ENCODE data around the gene TRIO.

The TRIO gene

DNA sequence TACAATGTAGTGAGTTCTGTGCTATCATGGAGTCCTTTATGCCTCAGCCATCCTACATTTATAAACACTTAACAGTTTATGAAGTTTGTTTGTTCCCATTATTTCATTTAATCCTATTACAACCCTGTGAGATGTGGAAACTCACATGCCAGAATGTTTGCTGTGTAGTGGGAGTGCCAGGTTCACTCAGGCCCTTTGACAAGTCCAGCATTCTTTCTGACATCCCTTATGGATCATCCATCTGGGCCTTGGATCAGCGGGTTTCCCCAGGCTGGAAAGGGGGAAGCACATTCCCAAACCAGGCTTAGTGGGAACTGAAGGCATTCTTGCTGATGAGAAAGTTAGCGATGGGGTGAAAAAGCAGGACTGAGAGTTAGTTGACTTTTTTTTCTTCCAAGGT, 310.3 kb downstream of the TRIO start:
- no peak for DNase-seq (ENCODE audit: low spot score)

DNA sequence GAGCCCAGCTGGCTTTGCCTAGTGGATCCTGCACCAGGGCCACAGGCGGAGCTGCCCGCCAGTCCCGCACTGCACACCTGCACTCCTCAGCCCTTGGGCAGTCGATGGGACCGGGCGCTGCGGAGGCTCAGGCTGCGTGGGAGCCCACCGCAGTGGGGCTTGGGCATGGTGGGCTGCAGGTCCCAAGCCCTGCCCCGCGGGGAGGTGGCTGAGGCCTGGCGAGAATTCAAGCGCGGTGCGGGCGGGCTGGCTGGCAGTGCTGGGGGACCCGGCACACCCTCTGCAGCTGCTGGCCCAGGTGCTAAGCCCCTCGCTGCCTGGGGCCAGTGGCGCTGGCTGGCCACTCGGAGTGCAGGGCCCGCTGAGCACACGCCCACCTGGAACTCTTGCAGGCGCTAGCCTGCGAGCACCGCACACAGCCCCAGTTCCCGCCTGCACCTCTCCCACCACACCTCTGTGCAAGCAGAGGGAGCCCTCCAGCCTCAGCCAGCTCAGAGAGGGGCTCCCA, 312.7 kb downstream of the TRIO start:
- no peak for DNase-seq (ENCODE audit: low spot score)

DNA sequence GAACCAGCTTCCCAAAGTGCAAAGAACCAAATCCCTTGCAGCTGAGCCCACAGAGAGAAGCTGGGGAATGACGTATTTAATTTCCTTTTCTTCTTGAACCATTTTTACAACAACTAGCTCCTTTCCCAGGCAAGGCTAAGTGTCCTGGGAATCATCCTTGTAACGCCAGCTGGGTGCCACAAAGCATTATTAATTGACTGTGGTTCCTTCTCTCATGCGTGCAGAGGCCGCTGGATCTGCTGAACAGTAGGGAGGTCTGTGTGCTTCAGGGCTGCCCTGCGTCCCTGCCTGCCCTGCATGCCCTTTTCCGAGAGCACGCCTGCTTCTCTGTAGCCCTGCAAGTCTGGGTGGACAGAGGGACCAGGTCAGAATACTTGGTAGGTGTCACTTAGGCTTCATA, 314.3 kb downstream of the TRIO start:
- no peak for DNase-seq (ENCODE audit: low spot score)

DNA sequence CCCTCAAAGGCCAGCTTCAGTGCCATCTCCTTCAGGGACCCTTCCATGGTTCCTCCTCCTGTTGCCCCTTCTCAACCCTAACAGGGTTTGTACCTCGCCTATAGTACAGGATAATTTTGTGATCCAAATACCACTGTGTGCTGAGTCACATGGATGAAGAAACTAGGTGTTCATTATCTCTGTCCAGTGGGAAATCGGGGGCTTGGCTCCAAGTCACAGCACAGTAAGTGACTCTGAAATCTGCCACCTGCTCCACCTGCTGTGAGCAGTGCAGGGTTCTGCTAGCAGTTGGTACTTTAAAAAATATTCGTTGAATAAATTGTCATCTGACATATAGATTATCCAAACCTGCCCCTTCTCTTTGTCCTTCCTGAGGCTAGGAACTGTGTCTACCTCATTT, 315.3 kb downstream of the TRIO start:
- DNase-seq (ENCODE audit: low spot score): no peak

DNA sequence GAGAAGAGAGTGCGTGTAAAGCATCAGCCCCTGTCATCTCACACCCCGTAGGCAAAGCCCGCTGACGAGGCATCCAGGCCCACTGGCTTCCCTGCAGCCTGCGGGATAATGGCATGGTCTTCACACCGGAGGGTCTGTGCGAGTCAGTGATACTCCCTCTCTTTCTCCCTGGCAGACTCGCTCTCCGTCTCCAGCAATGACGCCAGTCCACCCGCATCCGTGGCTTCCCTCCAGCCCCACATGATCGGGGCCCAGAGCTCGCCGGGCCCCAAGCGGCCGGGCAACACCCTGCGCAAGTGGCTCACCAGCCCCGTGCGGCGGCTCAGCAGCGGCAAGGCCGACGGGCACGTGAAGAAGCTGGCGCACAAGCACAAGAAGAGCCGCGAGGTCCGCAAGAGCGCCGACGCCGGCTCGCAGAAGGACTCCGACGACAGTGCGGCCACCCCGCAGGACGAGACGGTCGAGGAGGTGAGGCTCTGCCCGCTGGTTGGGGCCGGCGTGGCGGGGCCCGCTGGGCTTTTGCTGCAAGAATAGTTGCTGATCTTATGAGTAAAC, 317.8 kb downstream of the TRIO start:
- DNase-seq (ENCODE audit: low spot score): no peak

DNA sequence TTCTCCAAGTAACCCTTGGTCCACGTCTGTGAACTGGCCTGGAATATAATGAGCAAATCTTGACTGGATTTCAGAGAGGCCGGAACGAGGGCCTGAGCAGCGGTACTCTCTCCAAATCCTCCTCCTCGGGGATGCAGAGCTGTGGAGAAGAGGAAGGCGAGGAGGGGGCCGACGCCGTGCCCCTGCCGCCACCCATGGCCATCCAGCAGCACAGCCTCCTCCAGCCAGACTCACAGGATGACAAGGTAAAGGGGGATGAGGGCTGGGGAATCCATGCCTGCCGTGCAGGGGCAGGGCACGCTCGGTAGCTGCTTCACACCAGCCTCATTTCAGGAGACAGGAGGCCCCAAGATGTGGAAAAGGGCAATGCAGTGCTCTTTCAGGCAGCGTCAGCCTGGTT, 319.5 kb downstream of the TRIO start:
- no peak for DNase-seq (ENCODE audit: low spot score)

DNA sequence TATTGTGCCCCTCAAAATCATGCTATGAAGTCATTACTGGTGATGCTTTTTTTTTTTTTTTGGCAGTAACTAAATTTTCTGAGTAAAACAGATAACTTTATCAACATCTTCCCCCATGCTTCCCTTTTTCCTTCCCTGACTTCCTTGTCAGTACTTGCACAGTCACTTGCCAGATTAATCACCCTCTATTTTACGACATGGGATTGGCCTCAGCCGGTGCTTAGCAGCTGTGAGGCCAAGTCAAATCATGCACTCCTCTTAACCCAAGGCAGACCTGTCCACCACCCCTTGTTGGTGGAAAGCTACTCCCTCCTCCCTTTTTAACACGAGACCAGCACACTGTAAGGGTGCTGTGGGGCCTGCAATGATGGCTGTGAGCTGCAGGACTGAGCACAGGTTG, 320.5 kb downstream of the TRIO start:
- DNase-seq (ENCODE audit: low spot score): no peak

DNA sequence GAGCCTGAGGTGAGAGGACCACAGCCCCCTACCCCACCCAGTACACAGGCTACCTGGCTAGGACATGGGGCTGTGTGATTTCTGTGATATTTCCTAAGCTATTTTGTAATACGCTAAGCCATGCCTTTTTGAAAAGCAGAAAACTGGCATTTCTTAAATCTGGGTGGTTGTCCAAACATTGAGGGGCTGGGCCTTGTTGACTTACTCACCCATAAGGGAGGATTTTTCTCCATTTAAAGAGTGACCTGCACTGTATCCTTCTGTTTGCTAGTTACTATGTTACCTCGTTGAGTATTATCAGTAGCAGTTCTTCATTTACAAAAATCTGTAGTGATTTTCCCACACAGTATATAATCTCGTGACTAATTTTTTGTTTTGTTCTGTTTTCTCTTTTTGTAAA, 321.0 kb downstream of the TRIO start:
- DNase-seq (ENCODE audit: low spot score): no peak

DNA sequence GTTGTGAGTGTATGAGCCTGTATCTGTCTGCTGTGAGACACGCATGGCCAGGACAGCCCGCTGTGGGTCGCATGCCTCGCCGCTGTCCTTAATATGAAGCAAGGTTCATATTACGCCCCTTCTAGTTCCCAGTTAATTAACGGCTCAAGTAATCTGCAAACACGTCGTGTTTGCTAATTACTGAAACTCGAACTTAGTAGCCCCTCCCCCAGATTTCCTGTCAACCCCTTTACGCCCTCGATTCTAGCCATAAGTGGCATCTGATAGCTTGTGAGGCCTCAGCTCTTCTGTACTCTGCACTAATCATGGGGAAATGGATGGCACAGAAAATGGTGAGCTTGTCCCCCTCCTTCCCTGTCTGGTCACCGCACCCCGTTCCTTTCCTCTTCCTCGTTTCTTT, 321.5 kb downstream of the TRIO start:
- no peak for DNase-seq (ENCODE audit: low spot score)

DNA sequence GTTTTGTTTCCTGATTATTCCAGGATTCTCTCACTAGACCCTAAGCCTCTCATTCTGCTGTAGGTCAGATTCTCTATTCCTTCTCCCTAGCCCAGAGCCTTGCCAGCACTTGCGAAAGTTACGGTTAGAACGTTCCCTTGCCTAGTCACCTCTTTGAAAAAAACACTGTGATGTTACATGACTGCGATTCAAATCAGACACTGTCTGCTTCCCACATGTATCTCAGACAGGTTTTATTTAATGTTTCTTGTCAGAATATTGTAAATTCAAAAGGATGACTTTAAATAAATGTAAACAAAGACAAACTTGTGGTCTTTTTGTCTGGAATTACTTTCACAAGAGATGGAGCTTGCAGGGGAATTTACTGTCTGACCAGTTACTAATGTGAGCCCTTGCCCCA, 322.0 kb downstream of the TRIO start:
- DNase-seq (ENCODE audit: low spot score): no peak

DNA sequence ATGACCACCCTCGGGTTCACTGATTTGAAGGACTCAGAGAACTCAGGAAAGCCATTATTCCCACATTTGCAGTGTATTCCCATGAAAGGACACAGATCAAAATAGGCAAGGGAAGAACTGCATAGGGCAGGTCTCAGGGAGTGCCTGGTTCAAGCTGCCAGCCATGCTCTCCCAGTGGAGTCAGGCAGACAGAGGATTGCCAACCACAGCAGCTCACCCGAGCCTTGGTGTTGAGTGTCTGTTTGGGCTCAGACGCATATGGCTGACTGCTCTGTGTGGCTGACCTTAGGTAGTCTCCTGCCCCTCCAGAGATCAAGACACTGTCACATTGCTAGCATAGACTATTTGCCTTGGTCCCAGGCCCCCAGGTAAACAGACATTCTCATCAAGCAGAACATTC, 322.6 kb downstream of the TRIO start:
- no peak for DNase-seq (ENCODE audit: low spot score)

DNA sequence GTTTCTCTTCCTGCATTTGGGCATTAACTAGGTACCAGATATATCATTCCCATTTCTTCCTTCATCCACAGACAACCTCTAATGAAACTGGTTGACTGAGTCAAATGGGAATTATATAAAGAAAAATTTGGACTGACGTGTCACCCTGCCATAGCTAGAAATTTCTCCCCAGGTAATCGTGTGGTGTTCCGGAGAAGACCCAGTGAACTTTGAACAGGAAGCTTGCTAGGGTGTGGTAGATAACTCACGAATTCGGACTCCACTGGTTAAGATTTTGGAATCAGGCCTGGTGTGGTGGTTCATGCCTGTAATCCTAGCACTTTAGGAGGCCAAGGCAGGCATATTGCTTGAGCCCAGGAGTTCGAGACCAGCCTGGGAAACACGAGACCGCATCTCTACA, 324.1 kb downstream of the TRIO start:
- no peak for DNase-seq (ENCODE audit: low spot score)

DNA sequence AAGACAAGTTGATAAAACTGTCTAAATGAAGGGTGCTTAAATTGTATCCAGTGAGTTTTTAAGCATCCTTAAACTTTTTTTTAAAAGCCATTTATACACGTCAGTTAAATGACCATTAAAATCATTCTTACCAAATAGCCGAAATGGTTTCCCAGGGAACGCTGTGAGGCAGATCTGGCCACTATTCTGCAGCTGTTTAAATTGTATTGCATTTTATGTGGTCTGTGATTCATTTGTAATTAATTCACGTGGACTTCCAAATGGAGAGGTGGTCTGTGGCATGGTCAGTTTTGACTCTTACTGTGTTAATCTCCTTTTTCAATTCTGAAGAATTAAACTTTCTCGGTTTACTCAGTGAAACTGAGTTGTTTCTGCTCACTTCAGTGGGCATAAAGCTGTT, 324.7 kb downstream of the TRIO start:
- no peak for DNase-seq (ENCODE audit: low spot score)

DNA sequence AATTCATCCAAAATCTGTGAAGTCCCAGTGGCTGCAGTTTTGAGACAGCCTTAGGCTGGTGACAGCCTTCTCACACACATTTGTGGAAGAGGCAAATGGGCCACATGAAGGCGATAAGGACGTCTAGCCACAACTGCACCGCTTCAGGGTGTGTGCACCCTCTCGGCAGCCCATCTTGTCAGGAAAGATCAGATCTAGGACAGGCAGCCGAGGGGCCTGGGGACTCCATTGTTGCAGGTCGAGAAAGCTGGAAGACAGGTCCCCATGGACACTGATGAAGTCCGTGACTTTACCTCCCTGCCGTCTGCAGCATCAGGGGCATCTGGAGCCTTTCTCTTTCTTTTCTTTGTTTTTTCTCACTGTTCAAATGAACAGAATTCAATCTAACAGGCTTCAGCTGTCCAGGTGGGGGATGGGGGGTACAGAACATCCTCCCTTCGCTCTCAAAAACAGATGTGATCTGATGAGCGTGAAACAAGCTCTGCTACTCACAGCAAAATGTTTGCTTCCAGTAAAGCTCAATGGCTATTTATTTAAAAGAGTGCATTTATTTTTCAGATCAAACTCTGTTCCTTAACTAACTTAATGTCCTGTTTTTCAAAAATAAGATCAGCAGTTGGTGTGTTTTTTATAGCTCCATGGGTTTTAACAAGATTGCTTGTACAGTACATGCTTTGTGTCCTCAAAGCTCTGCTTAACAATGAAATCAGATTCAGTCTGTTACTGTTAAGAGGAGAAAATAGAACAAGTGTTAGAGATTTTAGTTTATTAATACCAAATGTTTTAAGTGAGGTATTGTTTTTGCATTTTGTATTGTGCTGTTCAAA, 326.6 kb downstream of the TRIO start:
- no peak for DNase-seq (ENCODE audit: low spot score)

DNA sequence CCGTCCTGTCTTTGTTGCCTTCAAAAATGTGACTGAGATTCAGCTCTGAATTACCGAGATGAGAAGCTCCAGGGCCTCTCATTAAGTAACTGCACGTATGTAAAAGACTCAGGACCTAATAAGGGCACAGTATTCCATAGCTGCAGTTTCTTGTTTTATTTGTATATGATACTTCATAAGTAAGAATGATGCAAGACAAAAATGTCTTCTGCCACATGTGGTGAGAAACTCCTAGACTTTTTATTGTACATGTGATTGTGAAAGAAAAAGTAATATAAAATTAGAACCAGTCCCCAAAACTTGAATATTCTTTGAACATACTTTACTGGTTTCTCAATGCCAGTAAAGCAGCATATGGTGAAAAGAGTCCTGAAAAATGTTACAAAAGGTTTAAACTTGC, 328.4 kb downstream of the TRIO start:
- no peak for DNase-seq (ENCODE audit: low spot score)

DNA sequence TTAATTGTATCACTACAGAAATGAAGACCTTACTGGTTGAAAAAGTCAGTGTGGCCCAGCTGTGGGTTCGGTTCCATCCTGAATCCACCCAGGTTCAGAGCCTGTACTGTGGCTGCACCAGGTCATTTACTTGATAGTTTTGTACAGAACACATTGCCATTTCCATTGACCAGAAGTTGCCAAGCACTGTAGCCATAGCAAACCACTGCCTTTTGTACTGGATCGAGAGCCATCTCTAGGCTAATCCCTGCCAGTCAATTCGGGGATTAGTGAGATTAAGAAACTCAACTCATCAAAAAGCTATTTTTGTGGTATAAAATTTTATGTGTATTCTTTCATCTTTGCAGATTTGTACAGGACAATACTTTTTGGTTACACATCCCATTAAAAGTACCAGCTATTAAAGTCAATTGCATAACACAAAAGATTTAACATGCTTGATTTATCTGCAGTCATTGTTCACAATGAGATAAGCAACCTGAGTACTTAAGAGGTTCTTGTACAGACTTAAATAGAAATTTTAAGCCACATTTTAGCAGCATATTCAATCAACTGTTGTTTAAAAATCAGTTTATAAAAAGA, 329.9 kb downstream of the TRIO start:
- DNase-seq (ENCODE audit: low spot score): no peak

DNA sequence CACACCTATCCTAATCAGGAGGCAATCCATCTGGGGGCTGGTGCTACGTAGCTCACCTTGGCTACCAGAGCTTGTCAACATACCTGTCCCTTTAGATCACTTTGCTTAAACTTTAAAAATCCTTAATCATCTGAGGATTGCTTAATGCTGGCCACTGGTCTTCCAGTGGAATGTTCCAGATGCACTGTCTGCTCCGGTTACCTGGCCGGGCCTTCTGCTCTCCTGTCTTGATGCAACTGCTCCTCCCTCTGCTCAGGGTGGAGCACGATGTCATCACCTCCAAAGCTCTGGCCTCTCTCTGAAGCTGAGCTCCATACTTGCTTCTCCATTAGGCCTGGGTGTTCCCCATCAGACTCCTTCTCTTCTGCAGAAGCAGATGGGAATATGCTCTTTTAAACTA, 331.9 kb downstream of the TRIO start:
- no peak for DNase-seq (ENCODE audit: low spot score)

DNA sequence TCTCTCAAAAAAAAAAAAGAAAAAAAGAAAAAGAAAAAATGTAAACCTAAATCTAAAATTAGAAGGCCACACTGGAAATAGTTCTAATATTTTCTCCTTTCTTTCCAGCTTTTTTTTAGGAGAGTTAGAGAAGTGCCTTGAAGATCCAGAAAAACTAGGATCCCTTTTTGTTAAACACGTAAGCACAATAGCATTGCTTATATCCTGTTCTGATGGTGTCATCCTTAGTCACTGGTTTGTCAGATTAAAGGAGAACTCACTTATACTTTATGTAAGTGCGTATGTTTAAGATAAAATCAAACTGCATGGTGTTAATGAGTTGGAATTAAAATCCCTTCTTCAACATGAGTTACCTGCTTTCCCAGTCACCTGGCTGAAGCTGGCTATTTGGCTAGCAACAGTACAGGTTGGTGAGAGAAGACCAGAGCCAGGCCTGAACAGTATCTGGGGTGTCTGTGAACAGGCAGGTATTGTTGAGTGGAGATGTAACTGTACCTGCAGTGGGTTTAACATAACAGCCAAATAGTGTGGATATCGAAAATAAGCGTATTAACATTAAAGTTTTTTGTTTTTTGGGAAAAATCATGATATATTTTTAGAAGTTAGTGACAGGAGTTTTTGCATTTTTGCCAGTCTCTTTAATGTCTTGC, 333.8 kb downstream of the TRIO start:
- DNase-seq (ENCODE audit: low spot score): no peak

DNA sequence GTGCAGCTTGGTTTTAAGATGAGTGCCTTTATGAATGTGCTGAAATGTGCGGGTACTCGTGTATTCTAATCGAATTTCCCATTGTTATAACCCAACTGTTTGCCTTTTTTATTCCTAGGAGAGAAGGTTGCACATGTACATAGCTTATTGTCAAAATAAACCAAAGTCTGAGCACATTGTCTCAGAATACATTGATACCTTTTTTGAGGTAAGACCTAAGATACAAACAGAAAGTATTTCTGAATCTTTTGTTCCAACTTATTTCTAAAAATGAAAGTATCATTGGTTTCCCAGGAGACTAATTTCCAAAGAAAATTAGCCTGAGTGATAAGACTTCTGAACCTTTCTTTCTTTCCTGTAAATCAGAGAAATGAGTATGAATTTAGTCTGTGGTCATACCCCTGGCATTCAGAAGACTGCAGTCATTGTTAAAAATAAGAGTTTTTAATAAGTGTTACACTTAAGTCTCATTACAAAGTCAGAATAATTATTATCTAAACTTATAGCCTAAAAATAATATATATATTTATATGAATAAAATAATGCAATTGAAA, 336.1 kb downstream of the TRIO start:
- no peak for DNase-seq (ENCODE audit: low spot score)

DNA sequence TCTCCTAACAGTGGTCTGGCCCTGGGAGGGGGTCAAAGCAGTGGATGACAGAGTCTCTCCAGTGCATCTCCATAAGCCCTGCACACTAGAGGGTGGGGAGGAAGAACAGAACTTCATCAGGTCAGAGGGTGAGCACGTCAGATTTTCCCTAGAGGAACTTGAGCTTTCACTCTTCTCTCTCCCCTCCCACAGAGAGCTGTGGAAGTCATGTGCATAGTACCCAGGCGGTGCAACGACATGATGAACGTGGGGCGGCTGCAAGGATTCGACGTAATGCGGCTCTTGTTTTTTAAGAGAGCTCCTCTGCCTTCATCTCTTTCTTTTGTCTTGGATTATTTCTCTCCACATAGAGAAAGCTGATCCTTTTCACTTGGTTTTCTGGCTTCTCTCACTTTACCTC, 338.2 kb downstream of the TRIO start:
- DNase-seq (ENCODE audit: low spot score): no peak

DNA sequence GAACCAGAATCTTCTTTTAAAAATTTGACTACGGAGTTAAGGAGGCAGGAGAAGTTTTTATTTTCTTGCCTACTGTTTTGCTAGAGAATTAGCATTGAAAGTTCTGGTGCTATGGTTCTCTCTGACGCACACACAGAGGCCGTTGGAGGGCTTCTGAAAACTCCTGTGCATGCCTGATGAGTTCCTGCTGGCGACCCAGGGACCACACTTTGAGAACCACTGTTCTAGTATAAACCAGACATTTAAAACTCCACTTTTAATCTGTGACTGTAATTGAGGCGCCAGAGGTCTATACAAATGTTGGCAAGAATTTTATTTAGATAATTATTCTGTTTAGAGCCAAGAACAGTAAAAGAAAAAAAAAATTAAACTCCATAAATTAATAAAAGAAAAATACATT, 338.9 kb downstream of the TRIO start:
- no peak for DNase-seq (ENCODE audit: low spot score)

DNA sequence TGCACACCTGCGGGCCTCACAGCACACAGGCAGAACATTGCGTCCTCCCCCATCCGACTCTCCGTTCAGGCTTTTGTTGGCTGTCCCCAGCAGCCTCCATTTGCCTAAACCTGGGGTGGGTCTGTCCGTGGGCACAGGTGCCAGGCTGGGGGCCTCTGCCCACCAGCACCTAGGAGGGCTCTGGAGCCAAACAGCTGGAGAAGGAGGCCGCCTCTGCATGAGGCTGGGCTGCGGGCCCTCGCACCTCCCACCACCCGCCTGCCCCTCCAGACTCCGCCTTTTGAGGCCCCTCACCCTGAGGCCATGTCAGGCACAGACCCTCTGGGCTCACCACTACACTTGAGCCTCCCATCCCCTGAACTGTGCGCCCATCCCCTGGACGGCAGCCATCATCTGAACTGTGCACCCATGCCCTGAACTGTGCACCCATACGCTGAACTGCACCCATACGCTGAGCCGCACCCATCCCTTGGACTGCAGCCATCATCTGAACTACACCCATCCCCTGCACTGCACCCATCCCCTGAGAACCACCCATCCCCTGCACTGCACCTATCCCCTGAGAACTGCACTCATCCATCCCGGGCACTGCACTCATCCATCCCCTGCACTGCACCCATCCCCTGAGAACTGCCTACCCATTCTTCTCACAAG, 340.5 kb downstream of the TRIO start:
- no peak for DNase-seq (ENCODE audit: low spot score)

Data from NAMALWA (cell line).